ENCODE measurements around the gene RSPH4A.
"Not testable (repeated sequence)": the region's sequence is repeated elsewhere in the genome, so short reads cannot be mapped to it uniquely, and the experiment has no call there.

Gene RSPH4A

DNA sequence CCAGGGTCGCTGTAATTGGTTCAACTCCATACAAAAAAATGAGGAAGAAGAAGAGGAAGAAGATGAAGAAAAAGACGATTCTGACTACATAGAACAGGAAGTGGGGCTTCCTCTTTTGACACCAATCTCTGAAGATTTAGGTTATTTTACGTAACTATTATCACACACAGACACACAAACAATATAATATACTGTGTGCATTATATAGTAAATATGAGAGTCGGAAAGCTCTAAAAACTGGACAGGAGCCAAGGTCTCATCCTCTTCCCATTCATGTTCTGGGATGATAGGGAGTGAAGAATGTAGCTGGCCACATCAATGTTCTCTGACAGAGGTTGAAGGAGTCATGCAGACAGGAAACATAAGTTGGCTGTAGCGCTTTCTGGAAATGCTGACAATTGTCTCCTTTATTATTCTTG lies 13.3 kb downstream of the RSPH4A start:
- no peak for DNase-seq (ENCODE audit: low read depth)

- DNase-seq (ENCODE audit: low read depth) = no peak
These were observed 15.2 kb downstream of the RSPH4A start for GRCh38 chr6:116631379-116631990.

GRCh38 chr6:116633685-116634084 lies 17.4 kb downstream of the RSPH4A start:
- DNase-seq (ENCODE audit: low read depth) = no peak

DNA sequence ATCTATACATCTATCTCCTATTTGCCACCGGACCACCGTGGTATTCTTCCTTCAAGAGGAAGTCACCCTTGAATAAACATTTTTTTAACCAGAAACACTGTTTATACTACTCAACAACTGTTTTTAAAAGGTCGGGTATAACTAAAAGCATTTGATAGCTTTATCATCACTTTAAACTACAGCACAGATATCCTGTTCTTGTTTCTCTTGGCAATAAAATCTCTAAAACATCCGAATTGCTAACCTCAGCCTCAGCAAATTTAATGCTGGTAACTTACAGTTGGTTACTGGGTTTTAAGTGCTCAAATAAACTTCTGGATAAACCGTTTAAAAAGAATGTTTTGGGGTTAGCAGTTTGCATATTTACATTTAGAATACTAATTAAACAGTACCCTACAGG lies 31.9 kb downstream of the RSPH4A start:
- no peak for DNase-seq (ENCODE audit: low read depth)

DNA sequence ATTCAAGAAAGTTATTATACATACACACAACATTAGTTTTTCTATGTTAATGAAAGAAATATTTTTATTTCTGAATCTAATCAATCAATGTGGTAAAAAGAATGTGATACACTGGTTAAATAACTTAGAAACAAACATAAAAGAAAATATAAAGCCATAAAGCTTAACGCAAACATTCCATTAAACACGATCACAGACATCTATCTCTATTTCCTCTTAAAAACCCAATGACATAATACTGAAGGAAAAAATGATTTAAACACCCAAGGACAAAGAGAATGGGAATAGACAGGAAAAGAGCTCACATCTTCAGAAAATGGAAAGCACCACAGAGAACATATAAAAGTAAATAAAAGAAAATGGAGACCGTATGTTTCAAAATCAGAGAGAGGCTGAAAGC lies 32.9 kb downstream of the RSPH4A start:
- no peak for DNase-seq (ENCODE audit: low read depth)

DNA sequence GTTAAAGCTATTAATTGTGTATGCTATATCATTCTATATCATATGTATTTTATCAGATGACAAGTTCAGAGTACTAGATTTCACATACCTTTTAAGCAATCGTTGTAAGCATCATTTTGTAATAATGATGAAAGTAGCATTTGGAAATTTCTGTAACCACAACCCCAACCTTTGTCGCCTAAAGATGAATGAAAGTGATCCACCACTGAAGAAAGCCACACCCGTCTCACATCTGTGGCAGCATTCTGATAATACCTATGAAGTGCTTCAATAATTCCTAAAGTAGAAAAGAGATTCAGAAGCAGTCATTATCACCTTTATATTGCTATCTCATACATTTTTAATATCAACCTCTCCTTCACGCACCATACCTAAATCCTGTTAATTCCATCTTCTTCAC lies 35.6 kb downstream of the RSPH4A start:
- DNase-seq (ENCODE audit: low read depth) = no peak

GRCh38 chr6:116661594-116661993 lies 45.3 kb downstream of the RSPH4A start:
- DNase-seq (ENCODE audit: low read depth) = no peak

DNA sequence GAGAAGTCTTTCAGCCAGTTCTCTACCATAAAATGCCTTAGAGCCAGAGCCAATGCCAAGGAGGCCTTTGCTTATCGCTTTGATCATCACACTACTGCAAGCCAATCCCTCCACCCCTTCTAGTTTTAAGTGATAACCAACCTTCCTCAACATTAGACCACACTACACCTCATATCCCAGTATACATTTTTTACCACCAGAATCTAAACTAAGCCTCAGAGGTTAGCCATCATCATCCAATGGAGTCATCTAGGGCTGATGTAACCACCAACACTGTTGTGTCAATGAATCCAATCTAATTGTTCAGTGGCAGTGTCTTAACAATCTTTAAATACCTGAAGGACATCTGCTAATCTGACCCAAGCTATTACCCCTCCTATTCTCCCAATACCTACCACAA lies 45.9 kb downstream of the RSPH4A start:
- DNase-seq (ENCODE audit: low read depth) = no peak

GRCh38 chr6:116663308-116663707 lies 47.0 kb downstream of the RSPH4A start:
- no peak for DNase-seq (ENCODE audit: low read depth)

DNA sequence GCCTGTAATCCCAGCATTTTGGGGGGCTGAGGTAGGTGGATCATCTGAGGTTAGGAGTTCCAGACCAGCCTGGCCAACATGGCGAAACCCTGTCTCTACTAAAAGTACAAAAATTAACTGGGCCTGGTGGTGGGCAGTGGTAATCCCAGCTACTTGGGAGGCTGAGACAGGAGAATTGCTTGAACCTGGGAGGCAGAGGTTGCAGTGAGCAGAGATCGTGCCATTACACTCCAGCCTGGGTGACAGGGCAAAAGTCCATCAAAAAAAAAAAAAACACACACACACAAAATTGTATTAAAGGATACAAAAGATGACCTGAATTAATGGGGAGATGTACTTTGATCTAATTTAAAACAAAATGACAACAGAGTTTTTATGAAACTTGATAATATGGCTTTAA lies 47.9 kb downstream of the RSPH4A start:
- not testable (repeated sequence) for DNase-seq (ENCODE audit: low read depth)

DNA sequence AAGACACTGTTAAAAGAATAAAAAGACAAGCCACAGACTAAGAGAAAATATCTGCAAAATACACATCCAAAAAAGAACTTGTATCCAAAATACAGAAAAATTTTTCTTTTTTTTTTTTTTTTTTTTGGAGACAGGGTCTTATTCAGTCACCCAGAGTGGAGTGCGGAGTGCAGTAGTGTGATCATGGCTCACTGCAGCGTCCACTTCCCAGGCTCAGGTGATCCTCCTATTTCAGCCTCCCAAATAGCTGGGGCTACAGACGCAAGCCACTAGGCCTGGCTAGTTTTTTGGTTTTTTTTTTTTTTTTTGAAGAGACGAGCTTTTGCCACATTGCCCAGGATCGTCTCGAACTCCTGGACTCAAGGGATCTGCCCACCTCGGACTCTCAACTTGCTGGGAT lies 49.2 kb downstream of the RSPH4A start:
- DNase-seq (ENCODE audit: low read depth) = no peak

- no peak for DNase-seq (ENCODE audit: low read depth)
These were observed 50.6 kb downstream of the RSPH4A start for GRCh38 chr6:116666869-116667268.

DNA sequence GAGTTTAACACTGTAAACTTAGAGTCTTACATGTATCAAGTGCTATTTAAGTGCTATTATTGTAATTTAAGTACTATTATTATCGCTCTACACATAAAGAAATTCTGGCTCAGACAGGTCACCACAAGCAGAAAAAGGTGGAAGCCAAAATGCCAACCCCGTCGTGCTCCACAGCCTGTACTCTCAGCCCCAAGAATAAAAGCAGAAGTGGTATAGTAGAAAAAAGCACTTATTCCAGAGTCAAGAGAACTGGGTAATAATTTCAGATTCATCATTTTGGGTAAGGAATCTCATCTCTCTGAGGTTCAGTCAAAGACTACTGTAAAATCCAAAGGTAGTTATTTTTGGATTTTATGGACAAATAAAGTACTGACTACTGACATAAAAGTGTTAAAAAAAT lies 51.3 kb downstream of the RSPH4A start:
- no peak for DNase-seq (ENCODE audit: low read depth)

DNA sequence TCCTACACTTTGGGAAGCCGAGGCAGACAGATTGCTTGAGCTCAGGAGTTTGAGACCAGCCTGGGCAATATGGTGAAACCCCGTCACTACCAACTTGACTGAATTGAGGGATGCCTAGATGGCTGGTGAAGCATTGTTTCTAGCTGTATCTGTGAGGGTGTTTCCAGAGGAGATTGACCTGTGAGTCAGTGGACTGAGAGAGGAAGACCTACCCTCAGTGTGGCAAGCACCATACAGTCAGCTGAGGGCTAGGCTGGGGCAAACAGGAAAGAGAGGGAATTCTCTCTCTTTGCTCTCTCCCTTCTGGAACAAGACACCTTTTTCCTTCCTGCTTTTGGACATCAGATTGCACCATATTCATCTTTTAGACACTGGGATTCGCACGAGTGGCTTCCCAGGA lies 56.0 kb downstream of the RSPH4A start:
- no peak for DNase-seq (ENCODE audit: low read depth)

GRCh38 chr6:116676021-116676420 lies 59.7 kb downstream of the RSPH4A start:
- DNase-seq (ENCODE audit: low read depth) = no peak

DNA sequence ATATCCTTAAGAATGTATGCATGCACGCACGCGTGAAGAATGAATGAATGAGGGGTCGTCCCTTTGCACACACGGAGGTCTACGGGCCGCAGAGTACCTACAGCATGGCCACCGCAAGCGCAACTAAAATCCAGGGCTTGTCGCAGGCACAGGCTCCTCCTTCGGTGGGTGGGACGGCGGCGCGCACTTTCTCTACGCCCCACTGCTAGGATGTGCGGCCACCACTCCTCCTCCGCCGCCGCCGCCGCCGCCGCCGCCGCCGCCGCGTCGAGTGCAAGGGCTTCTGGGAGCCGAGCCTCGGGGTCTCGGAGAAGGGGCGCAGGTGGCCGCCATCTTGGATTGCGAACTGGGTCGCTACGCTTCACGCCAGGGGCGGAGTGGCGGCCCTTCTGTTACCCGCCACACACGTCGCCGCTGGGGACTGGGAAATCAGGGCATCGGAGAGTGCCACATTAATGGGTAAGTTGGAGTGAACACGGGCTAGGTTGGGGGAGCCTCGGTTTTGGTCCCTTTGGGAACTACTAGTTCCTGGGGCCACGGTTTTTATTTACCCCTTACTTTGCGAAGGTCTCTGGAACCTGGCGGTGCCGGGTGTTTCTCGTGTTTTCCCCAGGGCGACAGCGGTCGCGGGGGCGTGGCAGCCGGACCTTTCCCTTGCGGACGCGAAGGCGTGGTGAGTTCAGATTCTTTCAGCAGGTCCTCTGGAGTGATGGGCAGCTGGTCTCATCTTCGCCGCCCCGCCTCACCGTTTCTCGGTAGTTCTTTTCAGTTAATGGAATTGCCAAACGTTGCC lies 64.8 kb downstream of the RSPH4A start, which contains the start of gene KPNA5:
Gene KPNA5 (plus strand): TSS at position 332 of the 793 bp plus-strand sequence. CDS start 124 bp downstream, at position 456.
- peak; percentile 76 for DNase-seq (ENCODE audit: low read depth)

DNA sequence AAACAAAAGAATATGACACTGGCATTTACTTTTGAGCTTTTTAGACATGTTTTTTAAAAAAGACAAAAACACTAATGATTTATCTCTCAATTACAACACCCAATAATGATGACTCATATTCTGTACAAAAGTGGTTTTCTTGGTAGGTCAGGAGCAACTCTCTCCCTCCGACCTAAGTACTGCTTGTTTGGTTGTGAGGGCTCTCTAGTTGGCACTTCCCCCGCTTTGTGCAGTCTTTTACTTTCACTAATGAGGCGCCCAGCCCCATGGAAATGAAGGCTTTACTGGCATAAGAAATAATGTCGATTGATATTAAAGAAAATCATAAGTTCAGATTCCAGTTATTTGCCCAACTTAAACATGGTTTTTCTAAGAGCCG lies 66.0 kb downstream of the RSPH4A start:
- no peak for DNase-seq (ENCODE audit: low read depth)

All from stimulated activated CD8-positive, alpha-beta memory T cell treated with anti-CD3 and anti-CD28 coated beads, Interleukin-15, amount 100 ng/mL, for 24 hours (primary cell).